ENCODE measurements around the gene PACC1. TPM values are rescaled to one million over a fixed set of nuclear protein-coding genes. Genes with fewer than 3 reads are reported as not detected.
"Not testable (repeated sequence)": the region's sequence is repeated elsewhere in the genome, so short reads cannot be mapped to it uniquely, and the experiment has no call there.

Gene PACC1
- total RNA-seq, 1 experiment from 2014 or later = 19.5 TPM

DNA sequence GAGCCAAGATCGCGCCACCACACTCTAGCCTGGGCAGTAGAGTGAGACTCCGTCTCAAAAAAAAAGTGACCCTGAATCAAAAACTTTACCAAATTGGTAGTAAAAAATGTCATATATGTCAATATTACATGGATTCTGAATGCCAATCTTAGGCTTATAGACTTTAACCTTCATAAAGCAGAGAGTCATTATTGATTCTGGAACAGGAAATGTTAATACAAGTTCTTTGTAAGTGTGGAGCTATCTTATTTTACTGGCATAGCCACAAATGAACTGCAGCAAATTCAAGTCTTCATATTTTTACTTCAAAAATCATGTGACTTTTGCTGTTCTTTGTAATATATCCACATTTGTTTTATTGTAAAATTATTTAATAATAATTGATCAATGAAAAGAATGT lies 88.1 kb downstream of the PACC1 start (continued):
- TF ChIP-seq, protein P1, sequence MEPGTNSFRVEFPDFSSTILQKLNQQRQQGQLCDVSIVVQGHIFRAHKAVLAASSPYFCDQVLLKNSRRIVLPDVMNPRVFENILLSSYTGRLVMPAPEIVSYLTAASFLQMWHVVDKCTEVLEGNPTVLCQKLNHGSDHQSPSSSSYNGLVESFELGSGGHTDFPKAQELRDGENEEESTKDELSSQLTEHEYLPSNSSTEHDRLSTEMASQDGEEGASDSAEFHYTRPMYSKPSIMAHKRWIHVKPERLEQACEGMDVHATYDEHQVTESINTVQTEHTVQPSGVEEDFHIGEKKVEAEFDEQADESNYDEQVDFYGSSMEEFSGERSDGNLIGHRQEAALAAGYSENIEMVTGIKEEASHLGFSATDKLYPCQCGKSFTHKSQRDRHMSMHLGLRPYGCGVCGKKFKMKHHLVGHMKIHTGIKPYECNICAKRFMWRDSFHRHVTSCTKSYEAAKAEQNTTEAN (CRISPR knock-in tag; IDR thresholded peaks at IDR 0.05) = no peak
- TF ChIP-seq, protein P2, sequence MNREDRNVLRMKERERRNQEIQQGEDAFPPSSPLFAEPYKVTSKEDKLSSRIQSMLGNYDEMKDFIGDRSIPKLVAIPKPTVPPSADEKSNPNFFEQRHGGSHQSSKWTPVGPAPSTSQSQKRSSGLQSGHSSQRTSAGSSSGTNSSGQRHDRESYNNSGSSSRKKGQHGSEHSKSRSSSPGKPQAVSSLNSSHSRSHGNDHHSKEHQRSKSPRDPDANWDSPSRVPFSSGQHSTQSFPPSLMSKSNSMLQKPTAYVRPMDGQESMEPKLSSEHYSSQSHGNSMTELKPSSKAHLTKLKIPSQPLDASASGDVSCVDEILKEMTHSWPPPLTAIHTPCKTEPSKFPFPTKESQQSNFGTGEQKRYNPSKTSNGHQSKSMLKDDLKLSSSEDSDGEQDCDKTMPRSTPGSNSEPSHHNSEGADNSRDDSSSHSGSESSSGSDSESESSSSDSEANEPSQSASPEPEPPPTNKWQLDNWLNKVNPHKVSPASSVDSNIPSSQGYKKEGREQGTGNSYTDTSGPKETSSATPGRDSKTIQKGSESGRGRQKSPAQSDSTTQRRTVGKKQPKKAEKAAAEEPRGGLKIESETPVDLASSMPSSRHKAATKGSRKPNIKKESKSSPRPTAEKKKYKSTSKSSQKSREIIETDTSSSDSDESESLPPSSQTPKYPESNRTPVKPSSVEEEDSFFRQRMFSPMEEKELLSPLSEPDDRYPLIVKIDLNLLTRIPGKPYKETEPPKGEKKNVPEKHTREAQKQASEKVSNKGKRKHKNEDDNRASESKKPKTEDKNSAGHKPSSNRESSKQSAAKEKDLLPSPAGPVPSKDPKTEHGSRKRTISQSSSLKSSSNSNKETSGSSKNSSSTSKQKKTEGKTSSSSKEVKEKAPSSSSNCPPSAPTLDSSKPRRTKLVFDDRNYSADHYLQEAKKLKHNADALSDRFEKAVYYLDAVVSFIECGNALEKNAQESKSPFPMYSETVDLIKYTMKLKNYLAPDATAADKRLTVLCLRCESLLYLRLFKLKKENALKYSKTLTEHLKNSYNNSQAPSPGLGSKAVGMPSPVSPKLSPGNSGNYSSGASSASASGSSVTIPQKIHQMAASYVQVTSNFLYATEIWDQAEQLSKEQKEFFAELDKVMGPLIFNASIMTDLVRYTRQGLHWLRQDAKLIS (CRISPR knock-in tag; IDR thresholded peaks at IDR 0.05; ENCODE audit: borderline replicate concordance) = no peak
- TF ChIP-seq E2F4 (CRISPR knock-in tag; IDR thresholded peaks at IDR 0.05; ENCODE audit: borderline replicate concordance, low read depth) (no peak), ZNF396 (CRISPR knock-in tag; IDR thresholded peaks at IDR 0.05; ENCODE audit: borderline replicate concordance) (no peak), GTF2I (CRISPR knock-in tag; conservative IDR thresholded peaks at IDR 0.05) (no peak), NFE2L1 (CRISPR knock-in tag; IDR thresholded peaks at IDR 0.05) (no peak), HMGXB4 (CRISPR knock-in tag; IDR thresholded peaks at IDR 0.05) (no peak), GRHL2 (CRISPR knock-in tag; IDR thresholded peaks at IDR 0.05; ENCODE audit: insufficient replicate concordance, severe bottlenecking) (no peak), TP53 (CRISPR knock-in tag; IDR thresholded peaks at IDR 0.05) (no peak)

- no peak overlapping the region for H3K27ac Mint-ChIP-seq
- no peak overlapping the region for H3K4me3 Mint-ChIP-seq
- no peak for TF ChIP-seq MAX (CRISPR knock-in tag; IDR thresholded peaks at IDR 0.05)
- TF ChIP-seq, protein P3, sequence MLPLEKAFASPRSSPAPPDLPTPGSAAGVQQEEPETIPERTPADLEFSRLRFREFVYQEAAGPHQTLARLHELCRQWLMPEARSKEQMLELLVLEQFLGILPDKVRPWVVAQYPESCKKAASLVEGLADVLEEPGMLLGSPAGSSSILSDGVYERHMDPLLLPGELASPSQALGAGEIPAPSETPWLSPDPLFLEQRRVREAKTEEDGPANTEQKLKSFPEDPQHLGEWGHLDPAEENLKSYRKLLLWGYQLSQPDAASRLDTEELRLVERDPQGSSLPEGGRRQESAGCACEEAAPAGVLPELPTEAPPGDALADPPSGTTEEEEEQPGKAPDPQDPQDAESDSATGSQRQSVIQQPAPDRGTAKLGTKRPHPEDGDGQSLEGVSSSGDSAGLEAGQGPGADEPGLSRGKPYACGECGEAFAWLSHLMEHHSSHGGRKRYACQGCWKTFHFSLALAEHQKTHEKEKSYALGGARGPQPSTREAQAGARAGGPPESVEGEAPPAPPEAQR (CRISPR knock-in tag; IDR thresholded peaks at IDR 0.05) = no peak
- TF ChIP-seq, protein P4, sequence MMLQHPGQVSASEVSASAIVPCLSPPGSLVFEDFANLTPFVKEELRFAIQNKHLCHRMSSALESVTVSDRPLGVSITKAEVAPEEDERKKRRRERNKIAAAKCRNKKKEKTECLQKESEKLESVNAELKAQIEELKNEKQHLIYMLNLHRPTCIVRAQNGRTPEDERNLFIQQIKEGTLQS (CRISPR knock-in tag; conservative IDR thresholded peaks at IDR 0.05) = no peak
- TF ChIP-seq ZNF281 (CRISPR knock-in tag; IDR thresholded peaks at IDR 0.05) = no peak
- ChIA-PET POLR2A (no interaction called here), CTCF (no interaction called here)
- peaks cover 20% of the 10 kb centered on the region for H3K36me3 Mint-ChIP-seq
- H3K9me3 Mint-ChIP-seq = peaks cover 10% of the 10 kb centered on the region
- H3K4me1 Mint-ChIP-seq = no peaks in the 10 kb centered on the region
- no peaks in the 10 kb centered on the region for H3K27me3 Mint-ChIP-seq (ENCODE audit: low read depth)
- ATAC-seq (no peak), DNase-seq (ENCODE audit: low spot score) (no peak)
These were observed 91.6 kb downstream of the PACC1 start for GRCh38 chr1:212323066-212323465.

- H3K4me3 Mint-ChIP-seq; POLR2A ChIA-PET; H3K27ac Mint-ChIP-seq; ATAC-seq; DNase-seq (ENCODE audit: low spot score); H3K27me3 Mint-ChIP-seq (ENCODE audit: low read depth); CTCF ChIA-PET: not testable (repeated sequence)
- peaks cover 20% of the 10 kb centered on the region for H3K36me3 Mint-ChIP-seq
- peaks cover 15% of the 10 kb centered on the region for H3K4me1 Mint-ChIP-seq
- H3K9me3 Mint-ChIP-seq = peaks cover 10% of the 10 kb centered on the region
These were observed 93.7 kb downstream of the PACC1 start for GRCh38 chr1:212321031-212321430.
